ENCODE measurements around the gene XIAP.

XIAP gene

DNA sequence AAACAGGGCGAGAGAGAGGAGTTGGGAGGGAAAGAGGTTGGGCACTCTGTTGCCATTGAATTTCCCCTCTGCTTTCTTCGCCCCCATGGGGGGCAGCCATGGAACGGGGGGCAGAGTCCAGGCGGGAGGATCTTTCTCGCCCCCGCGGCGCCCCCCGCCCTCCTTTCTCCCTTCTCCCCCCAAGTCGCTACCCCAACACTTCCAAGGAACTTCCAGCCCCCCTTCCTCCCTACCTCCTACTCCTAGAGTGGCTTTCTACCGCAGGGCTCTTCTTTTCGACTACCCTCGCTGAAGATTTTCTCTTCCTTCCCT lies 101.1 kb downstream of the XIAP start:
- no peak for DNase-seq (ENCODE audit: low read depth in 2 of 2)

DNA sequence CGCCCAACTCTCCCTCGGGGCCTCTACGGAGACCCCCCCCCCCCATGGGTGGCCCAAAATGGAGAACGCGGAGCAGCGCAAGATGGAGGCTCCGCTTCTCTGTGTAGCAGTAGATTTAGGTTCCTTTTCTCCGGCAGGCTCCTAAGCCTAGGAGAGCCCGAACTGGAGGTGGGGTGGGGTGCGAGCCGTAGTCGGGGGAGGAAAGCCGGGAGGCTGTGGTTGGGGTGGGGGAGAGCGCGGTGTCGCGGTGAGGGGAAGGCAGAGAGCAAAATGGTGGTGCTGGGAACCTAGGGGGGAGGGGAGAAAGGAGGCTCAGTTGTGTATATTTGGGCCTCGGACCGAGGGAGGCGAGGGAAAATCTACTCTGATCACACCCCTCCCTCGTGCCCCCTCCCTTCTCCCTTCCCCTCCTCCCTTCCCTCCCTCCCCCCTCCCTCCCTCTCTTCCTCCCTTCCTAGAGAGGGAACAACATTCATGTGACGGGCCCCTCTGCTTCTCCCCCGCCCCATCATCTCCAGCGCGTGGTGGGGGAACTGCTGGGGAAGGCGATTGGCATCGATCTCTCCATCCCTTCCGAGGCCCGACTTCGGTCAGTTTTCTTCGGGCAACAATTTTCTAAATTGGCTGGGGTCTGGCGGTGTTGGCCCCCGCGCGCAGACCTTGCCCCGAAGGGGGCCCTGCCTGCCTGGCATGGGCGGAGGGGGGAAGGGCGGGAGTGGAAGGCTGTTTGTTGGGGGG lies 101.6 kb downstream of the XIAP start, which contains the start of gene STAG2:
Gene STAG2 (plus strand): TSS at position 439 of the 738 bp plus-strand sequence. CDS start 60,922 bp downstream, outside the sequence.
- peak; percentile 76 to 78 for DNase-seq (ENCODE audit: low read depth in 2 of 2)

DNA sequence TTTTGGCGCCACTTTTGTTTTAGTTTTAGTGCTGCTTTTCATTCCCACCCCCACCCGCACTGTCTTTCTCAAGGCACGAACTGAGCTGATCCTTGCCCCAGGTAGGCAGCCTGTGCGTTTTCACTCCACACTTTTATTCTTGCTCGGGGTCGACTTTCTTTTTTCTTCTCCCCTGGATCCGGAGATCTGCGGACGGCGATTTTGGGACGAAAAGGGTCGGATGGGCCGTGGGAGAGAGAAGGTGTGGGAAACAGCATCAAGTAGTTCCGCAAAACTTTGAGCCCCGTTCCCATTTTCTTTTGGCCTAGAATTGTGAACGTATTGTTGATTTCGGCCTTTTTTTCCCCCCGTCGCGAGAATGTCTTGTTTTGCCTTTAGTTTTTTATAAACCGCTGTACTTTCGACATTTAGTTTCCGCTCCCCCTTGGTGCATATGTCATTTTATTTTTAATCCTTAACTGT lies 102.2 kb downstream of the XIAP start:
- DNase-seq (ENCODE audit: low read depth in 2 of 2), result no peak

DNA sequence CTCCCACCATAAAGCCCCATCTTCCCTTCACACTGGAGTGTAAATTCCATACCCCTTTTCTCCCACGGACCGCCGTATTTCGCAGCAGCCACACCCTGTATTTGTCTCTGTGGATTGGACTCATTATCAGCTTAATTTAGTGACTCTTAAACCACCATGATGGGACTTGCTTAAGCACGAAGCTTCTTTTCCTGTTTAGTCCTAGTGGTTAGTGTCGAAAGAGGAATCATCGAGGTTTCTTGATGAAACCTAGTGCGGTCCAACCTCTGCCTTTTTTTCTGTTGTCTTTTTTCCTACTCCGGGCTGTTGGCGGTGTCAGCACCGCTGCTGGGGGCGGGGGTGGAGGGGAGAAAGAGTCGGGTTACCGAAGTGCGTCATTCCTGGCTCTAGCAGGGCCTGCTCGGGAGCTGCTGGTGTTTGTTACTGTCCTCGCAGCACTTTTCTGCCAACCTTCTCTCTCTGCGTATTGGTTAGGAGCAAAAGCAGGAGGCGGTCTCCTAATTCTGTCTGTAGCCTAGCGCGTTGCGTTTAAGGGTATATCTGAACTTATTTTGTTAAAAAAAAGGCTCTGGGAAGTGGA lies 103.0 kb downstream of the XIAP start:
- peak; percentile 85 to 87 for DNase-seq (ENCODE audit: low read depth in 2 of 2)
